Uterus (tissue), 4 donors: ENCODE data around the gene SEPTIN8. TPM values are rescaled to one million over a fixed set of nuclear protein-coding genes. Genes with fewer than 3 reads are reported as not detected.

Source experiments
- DNase-seq, 2 donors: peaks; one replicate each; pipeline ENCODE4 v3.0.0-alpha.2; 2019 to 2020
- H3K27ac ChIP-seq, 2 donors: fragments of 200-600 bp; sonication (generic); 1 replicate in 1 of 2; 2 replicates in 1 of 2; pipeline ENCODE4 v1.5.1; 2016 to 2018
- H3K27me3 ChIP-seq, 2 donors: fragments of 200-600 bp; sonication (generic); one replicate each; pipeline ENCODE4 v1.5.1; 2018 to 2019; ENCODE audit warnings: control low read depth in 1 of 2
- H3K36me3 ChIP-seq, 2 donors: fragments of 200-600 bp; sonication (generic); one replicate each; pipeline ENCODE4 v1.5.1; 2019; ENCODE audit warnings: control low read depth in 1 of 2
- H3K4me1 ChIP-seq, 2 donors: fragments of 200-600 bp; sonication (generic); one replicate each; pipeline ENCODE4 v1.5.1; 2018 to 2019; ENCODE audit warnings: control low read depth in 1 of 2
- H3K4me3 ChIP-seq, 2 donors: fragments of 200-600 bp; sonication (generic); 1 replicate in 1 of 2; 2 replicates in 1 of 2; pipeline ENCODE4 v1.5.1; 2018 to 2019; ENCODE audit warnings: mild to moderate bottlenecking in 1 of 2
- H3K9me3 ChIP-seq, 2 donors: fragments of 200-600 bp; sonication (generic); one replicate each; pipeline ENCODE4 v1.5.1; 2019; ENCODE audit warnings: control low read depth in 1 of 2
- POLR2A ChIP-seq, 2 donors: fragments of 450-650 bp; IDR thresholded peaks; one replicate each; pipeline ENCODE4 v1.6.1; 2016; ENCODE audit warnings: antibody characterized with exemption in 2 of 2, mild to moderate bottlenecking in 1 of 2, moderate library complexity in 1 of 2
- intact Hi-C: fragments of 100-400 bp; cut with DNase I; formaldehyde crosslinking; loops from one replicate; pipeline ENCODE4 v1.15.1; 2023; ENCODE audit warnings: low total_unique reads
- total RNA-seq, 4 donors: library from RNA; depleted of rRNA in 3 of 4; stranded (reverse); fragments of >200 nt in 3 of 4; gene quantifications; one replicate each; pipeline versions ENCODE4 v1.1.0 to v1.2.4, GENCODE V29; 2014 to 2023
- TF ChIP-seq, protein P1 (sequence below), 4 experiments: fragments of 200-600 bp in 2 of 4; fragments of 450-650 bp in 2 of 4; sonication (generic) in 2 of 4; IDR thresholded peaks; one replicate each; pipeline ENCODE4 v1.5.1; 2016 to 2019; ENCODE audit warnings: antibody characterized with exemption in 4 of 4, mild to moderate bottlenecking in 2 of 4, moderate library complexity in 1 of 4
- donor health status: DM: yes; HTN: yes; CAD: no.

SEPTIN8 gene
- total RNA-seq, 4 donors from 2014 or later = 17.7 to 49.4 (median 36.4) TPM

DNA sequence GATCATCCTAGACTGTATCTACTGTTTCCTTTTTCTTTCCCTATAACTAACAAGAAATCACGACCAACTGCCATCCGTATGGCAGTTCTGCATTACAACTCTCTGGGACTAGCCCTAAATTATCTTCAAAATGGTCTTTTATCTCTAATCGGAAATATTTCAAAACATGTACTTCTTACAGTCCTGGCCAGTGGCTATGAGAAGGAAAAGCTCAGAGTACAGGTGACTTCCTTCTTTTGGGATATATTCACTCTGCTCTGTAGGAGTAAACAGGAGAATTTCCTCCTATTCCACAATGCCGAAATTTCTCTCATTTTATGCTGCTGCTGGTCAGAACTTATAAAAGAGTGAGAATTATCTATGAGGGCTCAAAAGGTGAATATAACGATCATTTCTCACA lies 1.8 kb upstream of the SEPTIN8 start:
- intact Hi-C loops = no loop called here
- H3K4me3 ChIP-seq = no peak overlapping the region
- H3K27ac ChIP-seq = no peak overlapping the region
- no peak for DNase-seq
- TF ChIP-seq POLR2A (IDR thresholded peaks at IDR 0.05) = no peak
- TF ChIP-seq, protein P1, sequence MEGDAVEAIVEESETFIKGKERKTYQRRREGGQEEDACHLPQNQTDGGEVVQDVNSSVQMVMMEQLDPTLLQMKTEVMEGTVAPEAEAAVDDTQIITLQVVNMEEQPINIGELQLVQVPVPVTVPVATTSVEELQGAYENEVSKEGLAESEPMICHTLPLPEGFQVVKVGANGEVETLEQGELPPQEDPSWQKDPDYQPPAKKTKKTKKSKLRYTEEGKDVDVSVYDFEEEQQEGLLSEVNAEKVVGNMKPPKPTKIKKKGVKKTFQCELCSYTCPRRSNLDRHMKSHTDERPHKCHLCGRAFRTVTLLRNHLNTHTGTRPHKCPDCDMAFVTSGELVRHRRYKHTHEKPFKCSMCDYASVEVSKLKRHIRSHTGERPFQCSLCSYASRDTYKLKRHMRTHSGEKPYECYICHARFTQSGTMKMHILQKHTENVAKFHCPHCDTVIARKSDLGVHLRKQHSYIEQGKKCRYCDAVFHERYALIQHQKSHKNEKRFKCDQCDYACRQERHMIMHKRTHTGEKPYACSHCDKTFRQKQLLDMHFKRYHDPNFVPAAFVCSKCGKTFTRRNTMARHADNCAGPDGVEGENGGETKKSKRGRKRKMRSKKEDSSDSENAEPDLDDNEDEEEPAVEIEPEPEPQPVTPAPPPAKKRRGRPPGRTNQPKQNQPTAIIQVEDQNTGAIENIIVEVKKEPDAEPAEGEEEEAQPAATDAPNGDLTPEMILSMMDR (IDR thresholded peaks at IDR 0.05) = no peak
- H3K27me3 ChIP-seq = no peaks in the 10 kb centered on the region
- H3K9me3 ChIP-seq = no peaks in the 10 kb centered on the region
- H3K36me3 ChIP-seq = no peaks in the 10 kb centered on the region
- peaks cover 0 to 11% of the 10 kb centered on the region in 2 donors for H3K4me1 ChIP-seq

DNA sequence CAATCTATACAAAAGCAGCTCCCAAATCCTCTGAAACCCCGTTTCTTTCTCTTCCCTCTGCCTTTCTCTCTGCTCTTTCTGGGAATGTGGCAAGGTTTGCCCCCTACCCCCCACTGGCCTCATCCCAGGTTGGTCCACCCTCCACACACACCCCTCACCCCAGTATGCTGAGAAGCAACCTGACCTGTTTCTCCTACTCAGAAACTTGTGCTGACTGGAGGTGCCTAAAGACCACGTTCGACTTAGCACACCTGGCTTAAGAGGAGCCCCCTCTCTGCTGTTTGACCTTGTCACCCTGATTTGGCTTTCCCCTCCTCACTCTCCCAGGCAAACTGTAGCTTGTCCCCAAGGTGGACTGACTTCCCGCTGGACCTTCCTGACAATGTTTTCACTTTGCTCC lies 1.1 kb upstream of the SEPTIN8 start:
- Histone ChIP-seq H3K27ac (peak overlapping the region in 1 of 2 donors; percentile 84), H3K27me3 (no peaks in the 10 kb centered on the region), H3K9me3 (no peaks in the 10 kb centered on the region), H3K4me3 (peak overlapping the region; percentile 57 to 72), H3K36me3 (no peaks in the 10 kb centered on the region), H3K4me1 (peaks cover 0 to 11% of the 10 kb centered on the region in 2 donors)
- DNase-seq = no peak
- intact Hi-C loops = no loop called here
- TF ChIP-seq POLR2A (IDR thresholded peaks at IDR 0.05) = no peak
- TF ChIP-seq, protein P1 (IDR thresholded peaks at IDR 0.05) = no peak

GRCh38 chr5:132776938-132777208 lies 166 bp downstream of the SEPTIN8 start:
- intact Hi-C loops = no loop called here
- H3K27ac ChIP-seq = peak overlapping the region; percentile 81 to 84

GRCh38 chr5:132776131-132776937 lies 705 bp downstream of the SEPTIN8 start:
- Histone ChIP-seq H3K4me3 (peak overlapping the region; percentile 57 to 72), H3K27ac (peak overlapping the region; percentile 81 to 84), H3K27me3 (no peaks in the 10 kb centered on the region), H3K36me3 (no peaks in the 10 kb centered on the region), H3K4me1 (peaks cover 0 to 11% of the 10 kb centered on the region in 2 donors), H3K9me3 (no peaks in the 10 kb centered on the region)
- TF ChIP-seq POLR2A (IDR thresholded peaks at IDR 0.05) = no peak
- TF ChIP-seq, protein P1 (IDR thresholded peaks at IDR 0.05) = no peak
- intact Hi-C loops = no loop called here
- DNase-seq = peak in 1 of 2 donors; percentile 41

More at GRCh38 chr5:132776938-132777208, 166 bp downstream of the SEPTIN8 start:
- H3K36me3 ChIP-seq = no peaks in the 10 kb centered on the region
- peaks cover 0 to 11% of the 10 kb centered on the region in 2 donors for H3K4me1 ChIP-seq
- no peak for DNase-seq
- peak overlapping the region; percentile 57 to 72 for H3K4me3 ChIP-seq
- TF ChIP-seq, protein P1 (IDR thresholded peaks at IDR 0.05) = no peak
- TF ChIP-seq POLR2A (IDR thresholded peaks at IDR 0.05) = no peak
- no peaks in the 10 kb centered on the region for H3K27me3 ChIP-seq
- H3K9me3 ChIP-seq = no peaks in the 10 kb centered on the region

GRCh38 chr5:132775476-132775961 lies 1.5 kb downstream of the SEPTIN8 start:
- H3K4me3 ChIP-seq = no peak overlapping the region
- peaks cover 0 to 11% of the 10 kb centered on the region in 2 donors for H3K4me1 ChIP-seq
- H3K27me3 ChIP-seq = no peaks in the 10 kb centered on the region
- H3K36me3 ChIP-seq = no peaks in the 10 kb centered on the region
- no peak for DNase-seq
- intact Hi-C loops = no loop called here
- no peaks in the 10 kb centered on the region for H3K9me3 ChIP-seq
- TF ChIP-seq, protein P1 (IDR thresholded peaks at IDR 0.05) = no peak
- no peak for TF ChIP-seq POLR2A (IDR thresholded peaks at IDR 0.05)
- H3K27ac ChIP-seq = peak overlapping the region; percentile 81 to 84
